GM21367 (cell line): ENCODE measurements around the gene FYB1.

ENCODE experiments used
- ATAC-seq: cut with Tn5 transposase; IDR thresholded peaks from one replicate; pipeline ENCODE4 v1.9.1; 2021; ENCODE audit not compliant: unreplicated experiment

FYB1 gene

GRCh38 chr5:39092581-39093351, 126.6 kb downstream of the FYB1 start:
- ATAC-seq: no peak

- ATAC-seq: no peak
Observed at GRCh38 chr5:39091940-39092580, 127.3 kb downstream of the FYB1 start.

GRCh38 chr5:39083968-39084367, 135.4 kb downstream of the FYB1 start:
- ATAC-seq: no peak

GRCh38 chr5:39082995-39083394, 136.4 kb downstream of the FYB1 start:
- ATAC-seq: no peak

- no peak for ATAC-seq
Observed at GRCh38 chr5:39080597-39081204, 138.7 kb downstream of the FYB1 start.

GRCh38 chr5:39080168-39080567, 139.2 kb downstream of the FYB1 start:
- no peak for ATAC-seq

GRCh38 chr5:39079147-39079546, 140.2 kb downstream of the FYB1 start:
- no peak for ATAC-seq

GRCh38 chr5:39076757-39077728, 142.3 kb downstream of the FYB1 start:
- peak; percentile 17 for ATAC-seq

- no peak for ATAC-seq
Observed at GRCh38 chr5:39076101-39076756, 143.1 kb downstream of the FYB1 start.

GRCh38 chr5:39074017-39074814, 145.1 kb downstream of the FYB1 start, which contains the start of gene RICTOR:
TSS of gene RICTOR (minus strand) at chr5:39074399. CDS start at chr5:39074377, 22 bp downstream.
- peak; percentile 63 for ATAC-seq

GRCh38 chr5:39073767-39074016, 145.7 kb downstream of the FYB1 start:
- ATAC-seq: peak; percentile 13

- peak; percentile 35 for ATAC-seq
Observed at GRCh38 chr5:39072925-39073766, 146.2 kb downstream of the FYB1 start.

GRCh38 chr5:39068099-39068498, 151.3 kb downstream of the FYB1 start:
- no peak for ATAC-seq

- ATAC-seq: no peak
Observed at GRCh38 chr5:39064450-39064849, 154.9 kb downstream of the FYB1 start.

- no peak for ATAC-seq
Observed at GRCh38 chr5:39063037-39063436, 156.3 kb downstream of the FYB1 start.

GRCh38 chr5:39062530-39062929, 156.8 kb downstream of the FYB1 start:
- ATAC-seq: no peak

GRCh38 chr5:39062104-39062503, 157.3 kb downstream of the FYB1 start:
- ATAC-seq: no peak

GRCh38 chr5:39059064-39059463, 160.3 kb downstream of the FYB1 start:
- no peak for ATAC-seq
